SK-N-SH treated with all-trans-retinoic acid at 6 μM for 48 hours (cell line): ENCODE results near the gene SLC15A2.

Source experiments
- ATAC-seq: fragments of 200-7000 bp; cut with Tn5 transposase; 3 replicates; pipeline ENCODE4 v1.9.1; 2020; ENCODE audit warnings: mild to moderate bottlenecking, moderate library complexity
- OSR1 ChIP-seq: fragments of 250-450 bp; sonication (Bioruptor Pico); IDR thresholded peaks from 2 replicates; pipeline ENCODE4 v1.8.0; 2022; ENCODE audit warnings: moderate library complexity, mild to moderate bottlenecking, inconsistent platforms
- PPARA ChIP-seq: fragments of 250-450 bp; sonication (Bioruptor Pico); IDR thresholded peaks from 2 replicates; pipeline ENCODE4 v1.5.0; 2020; ENCODE audit warnings: mild to moderate bottlenecking, borderline replicate concordance
- TOX ChIP-seq: fragments of 250-450 bp; sonication (Bioruptor Pico); IDR thresholded peaks from 2 replicates; pipeline ENCODE4 v1.8.0; 2021; ENCODE audit warnings: mild to moderate bottlenecking, moderate library complexity, borderline replicate concordance
- ZFP3 ChIP-seq: fragments of 250-450 bp; sonication (Bioruptor Pico); IDR thresholded peaks from 2 replicates; pipeline ENCODE4 v1.5.0; 2020; ENCODE audit warnings: mild to moderate bottlenecking, moderate library complexity
- ZFP30 ChIP-seq: fragments of 450-650 bp; formaldehyde crosslinking; IDR thresholded peaks from 2 replicates; pipeline ENCODE4 v1.5.0; 2022; ENCODE audit warnings: mild to moderate bottlenecking, moderate library complexity
- ZNF8 ChIP-seq: fragments of 450-650 bp; formaldehyde crosslinking; IDR thresholded peaks from 2 replicates; pipeline ENCODE4 v1.5.0; 2020; ENCODE audit warnings: mild to moderate bottlenecking, moderate library complexity
- TF ChIP-seq, protein P1 (sequence below): fragments of 250-450 bp; sonication (Bioruptor Pico); IDR thresholded peaks from 2 replicates; pipeline ENCODE4 v1.5.0; 2020; ENCODE audit warnings: mild to moderate bottlenecking, moderate library complexity
- TF ChIP-seq, protein P2 (sequence below): fragments of 250-450 bp; sonication (Bioruptor Pico); IDR thresholded peaks from 2 replicates; pipeline ENCODE4 v1.8.0; 2021; ENCODE audit warnings: low read depth, mild to moderate bottlenecking, moderate library complexity, borderline replicate concordance
- TF ChIP-seq, protein P3 (sequence below): fragments of 250-450 bp; sonication (Bioruptor Pico); IDR thresholded peaks from 2 replicates; pipeline ENCODE4 v1.5.1; 2020; ENCODE audit warnings: low read depth, mild to moderate bottlenecking, moderate library complexity
- TF ChIP-seq, protein P4 (sequence below): fragments of 250-450 bp; sonication (Bioruptor Pico); IDR thresholded peaks from 2 replicates; pipeline ENCODE4 v1.8.0; 2020; ENCODE audit warnings: mild to moderate bottlenecking, moderate library complexity, borderline replicate concordance

The SLC15A2 gene

DNA sequence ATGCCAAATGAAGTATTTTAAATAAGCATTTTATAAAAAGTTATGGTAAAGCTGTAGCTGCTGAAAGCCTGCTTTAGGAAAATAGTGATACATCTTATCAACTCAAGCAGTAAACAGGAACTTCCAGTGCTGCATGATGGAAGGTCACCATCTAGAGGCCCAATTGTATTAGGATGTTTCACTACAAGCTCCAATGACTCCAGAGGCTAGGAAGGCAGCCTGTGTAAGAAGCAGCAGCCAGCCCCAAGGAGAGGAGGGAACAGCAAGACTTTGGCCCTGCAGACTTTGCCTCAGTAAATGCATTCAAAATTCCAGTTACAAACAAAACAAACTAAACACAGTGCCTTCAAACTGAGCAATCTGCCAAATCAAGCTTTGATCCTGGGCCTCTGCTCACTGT lies 95.7 kb downstream of the SLC15A2 start (continued):
- TF ChIP-seq, protein P1, sequence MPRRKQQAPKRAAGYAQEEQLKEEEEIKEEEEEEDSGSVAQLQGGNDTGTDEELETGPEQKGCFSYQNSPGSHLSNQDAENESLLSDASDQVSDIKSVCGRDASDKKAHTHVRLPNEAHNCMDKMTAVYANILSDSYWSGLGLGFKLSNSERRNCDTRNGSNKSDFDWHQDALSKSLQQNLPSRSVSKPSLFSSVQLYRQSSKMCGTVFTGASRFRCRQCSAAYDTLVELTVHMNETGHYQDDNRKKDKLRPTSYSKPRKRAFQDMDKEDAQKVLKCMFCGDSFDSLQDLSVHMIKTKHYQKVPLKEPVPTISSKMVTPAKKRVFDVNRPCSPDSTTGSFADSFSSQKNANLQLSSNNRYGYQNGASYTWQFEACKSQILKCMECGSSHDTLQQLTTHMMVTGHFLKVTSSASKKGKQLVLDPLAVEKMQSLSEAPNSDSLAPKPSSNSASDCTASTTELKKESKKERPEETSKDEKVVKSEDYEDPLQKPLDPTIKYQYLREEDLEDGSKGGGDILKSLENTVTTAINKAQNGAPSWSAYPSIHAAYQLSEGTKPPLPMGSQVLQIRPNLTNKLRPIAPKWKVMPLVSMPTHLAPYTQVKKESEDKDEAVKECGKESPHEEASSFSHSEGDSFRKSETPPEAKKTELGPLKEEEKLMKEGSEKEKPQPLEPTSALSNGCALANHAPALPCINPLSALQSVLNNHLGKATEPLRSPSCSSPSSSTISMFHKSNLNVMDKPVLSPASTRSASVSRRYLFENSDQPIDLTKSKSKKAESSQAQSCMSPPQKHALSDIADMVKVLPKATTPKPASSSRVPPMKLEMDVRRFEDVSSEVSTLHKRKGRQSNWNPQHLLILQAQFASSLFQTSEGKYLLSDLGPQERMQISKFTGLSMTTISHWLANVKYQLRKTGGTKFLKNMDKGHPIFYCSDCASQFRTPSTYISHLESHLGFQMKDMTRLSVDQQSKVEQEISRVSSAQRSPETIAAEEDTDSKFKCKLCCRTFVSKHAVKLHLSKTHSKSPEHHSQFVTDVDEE (CRISPR knock-in tag), result no peak
- TF ChIP-seq, protein P2, sequence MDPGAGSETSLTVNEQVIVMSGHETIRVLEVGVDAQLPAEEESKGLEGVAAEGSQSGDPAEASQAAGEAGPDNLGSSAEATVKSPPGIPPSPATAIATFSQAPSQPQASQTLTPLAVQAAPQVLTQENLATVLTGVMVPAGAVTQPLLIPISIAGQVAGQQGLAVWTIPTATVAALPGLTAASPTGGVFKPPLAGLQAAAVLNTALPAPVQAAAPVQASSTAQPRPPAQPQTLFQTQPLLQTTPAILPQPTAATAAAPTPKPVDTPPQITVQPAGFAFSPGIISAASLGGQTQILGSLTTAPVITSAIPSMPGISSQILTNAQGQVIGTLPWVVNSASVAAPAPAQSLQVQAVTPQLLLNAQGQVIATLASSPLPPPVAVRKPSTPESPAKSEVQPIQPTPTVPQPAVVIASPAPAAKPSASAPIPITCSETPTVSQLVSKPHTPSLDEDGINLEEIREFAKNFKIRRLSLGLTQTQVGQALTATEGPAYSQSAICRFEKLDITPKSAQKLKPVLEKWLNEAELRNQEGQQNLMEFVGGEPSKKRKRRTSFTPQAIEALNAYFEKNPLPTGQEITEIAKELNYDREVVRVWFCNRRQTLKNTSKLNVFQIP (CRISPR knock-in tag), result no peak
- TF ChIP-seq, all 23 proteins: peak for 0

DNA sequence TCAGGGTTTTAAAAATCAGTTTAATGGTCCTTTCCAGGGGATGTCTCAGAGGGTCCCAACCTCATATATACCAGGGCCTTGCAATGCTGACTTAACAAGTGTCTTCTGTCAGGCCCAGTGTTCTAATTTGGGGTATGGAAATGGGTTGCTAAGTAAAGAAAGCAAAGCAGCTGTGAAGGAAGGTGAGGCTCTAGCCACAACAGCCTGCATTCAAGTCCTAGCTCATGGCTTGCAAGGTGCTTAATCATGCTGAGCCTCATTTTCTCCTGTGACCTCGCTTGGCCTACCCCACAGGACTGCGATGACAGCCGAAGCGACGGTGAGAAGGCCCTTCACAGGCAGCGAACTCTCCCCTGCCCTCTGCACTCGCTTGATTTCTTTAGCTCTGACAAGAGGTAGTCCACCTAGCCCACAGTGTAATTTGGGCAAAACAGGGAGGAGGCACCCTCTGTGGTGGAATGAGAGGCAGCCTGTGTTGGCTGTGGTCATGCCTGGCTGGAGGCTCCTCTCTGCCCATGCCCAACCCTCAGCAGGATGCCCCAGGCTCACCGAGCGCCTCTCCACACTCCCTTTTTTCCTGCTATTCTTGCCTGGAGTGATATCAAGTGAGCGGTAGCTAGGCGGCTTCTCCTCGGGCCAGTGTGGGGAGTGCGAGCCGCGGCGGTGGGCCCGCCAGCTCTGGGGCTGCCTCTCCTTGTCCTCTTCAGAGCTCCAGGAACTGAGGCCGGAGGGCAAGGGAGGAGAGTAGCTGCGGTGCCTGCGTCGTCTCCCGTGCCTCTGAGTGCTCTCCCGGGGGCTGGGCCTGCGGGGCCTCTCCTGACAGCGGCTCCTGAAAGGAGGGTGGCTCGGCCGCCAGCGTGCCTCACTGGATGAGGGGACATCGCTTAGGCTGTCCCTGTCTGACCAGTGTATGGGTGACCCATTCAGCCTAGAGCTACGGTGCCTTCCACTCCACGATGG lies 98.7 kb downstream of the SLC15A2 start:
- ATAC-seq, result no peak
- TF ChIP-seq, protein P3, sequence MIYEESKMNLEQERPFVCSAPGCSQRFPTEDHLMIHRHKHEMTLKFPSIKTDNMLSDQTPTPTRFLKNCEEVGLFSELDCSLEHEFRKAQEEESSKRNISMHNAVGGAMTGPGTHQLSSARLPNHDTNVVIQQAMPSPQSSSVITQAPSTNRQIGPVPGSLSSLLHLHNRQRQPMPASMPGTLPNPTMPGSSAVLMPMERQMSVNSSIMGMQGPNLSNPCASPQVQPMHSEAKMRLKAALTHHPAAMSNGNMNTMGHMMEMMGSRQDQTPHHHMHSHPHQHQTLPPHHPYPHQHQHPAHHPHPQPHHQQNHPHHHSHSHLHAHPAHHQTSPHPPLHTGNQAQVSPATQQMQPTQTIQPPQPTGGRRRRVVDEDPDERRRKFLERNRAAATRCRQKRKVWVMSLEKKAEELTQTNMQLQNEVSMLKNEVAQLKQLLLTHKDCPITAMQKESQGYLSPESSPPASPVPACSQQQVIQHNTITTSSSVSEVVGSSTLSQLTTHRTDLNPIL, result no peak
- TF ChIP-seq ZNF8 (CRISPR knock-in tag) (no peak), TOX (CRISPR knock-in tag) (no peak), OSR1 (CRISPR knock-in tag) (no peak), ZFP30 (CRISPR knock-in tag) (no peak), PPARA (no peak), ZFP3 (CRISPR knock-in tag) (no peak)
- TF ChIP-seq, protein P4, sequence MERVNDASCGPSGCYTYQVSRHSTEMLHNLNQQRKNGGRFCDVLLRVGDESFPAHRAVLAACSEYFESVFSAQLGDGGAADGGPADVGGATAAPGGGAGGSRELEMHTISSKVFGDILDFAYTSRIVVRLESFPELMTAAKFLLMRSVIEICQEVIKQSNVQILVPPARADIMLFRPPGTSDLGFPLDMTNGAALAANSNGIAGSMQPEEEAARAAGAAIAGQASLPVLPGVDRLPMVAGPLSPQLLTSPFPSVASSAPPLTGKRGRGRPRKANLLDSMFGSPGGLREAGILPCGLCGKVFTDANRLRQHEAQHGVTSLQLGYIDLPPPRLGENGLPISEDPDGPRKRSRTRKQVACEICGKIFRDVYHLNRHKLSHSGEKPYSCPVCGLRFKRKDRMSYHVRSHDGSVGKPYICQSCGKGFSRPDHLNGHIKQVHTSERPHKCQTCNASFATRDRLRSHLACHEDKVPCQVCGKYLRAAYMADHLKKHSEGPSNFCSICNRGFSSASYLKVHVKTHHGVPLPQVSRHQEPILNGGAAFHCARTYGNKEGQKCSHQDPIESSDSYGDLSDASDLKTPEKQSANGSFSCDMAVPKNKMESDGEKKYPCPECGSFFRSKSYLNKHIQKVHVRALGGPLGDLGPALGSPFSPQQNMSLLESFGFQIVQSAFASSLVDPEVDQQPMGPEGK (CRISPR knock-in tag), result no peak
- TF ChIP-seq, all 23 proteins: peak for 0
